Neural progenitor cell (in vitro differentiated cells): ENCODE measurements around the gene RNU6-8.

Experiments used
- EZH2 ChIP-seq: fragments of 200-600 bp; sonication (generic); IDR thresholded peaks from 2 replicates; pipeline ENCODE4 v1.6.1; 2017; ENCODE audit warnings: antibody characterized with exemption, mild to moderate bottlenecking, moderate library complexity
- TF ChIP-seq, protein P1 (sequence below): fragments of 200-600 bp; sonication (generic); IDR thresholded peaks from 2 replicates; pipeline ENCODE4 v1.5.1; 2017; ENCODE audit warnings: antibody characterized with exemption, mild to moderate bottlenecking

DNA sequence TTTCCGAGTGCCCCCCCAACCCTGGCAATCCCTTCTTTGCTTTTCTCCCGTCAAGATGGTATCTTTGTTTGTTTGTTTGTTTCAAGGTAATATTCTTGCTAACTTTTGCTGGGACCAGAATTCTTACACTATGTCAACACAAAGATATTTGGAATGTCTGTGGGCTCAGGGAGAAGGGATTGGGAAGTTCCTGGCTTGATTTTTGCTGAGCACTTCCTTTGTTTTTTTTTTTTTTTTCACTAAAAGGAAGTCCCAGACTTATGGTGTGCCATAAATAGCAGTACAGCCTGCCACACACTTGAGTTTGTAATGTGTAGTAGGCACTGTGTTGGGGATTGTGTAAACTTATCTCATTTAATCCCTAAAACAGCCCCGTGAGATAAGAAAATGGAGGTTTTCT is 12.4 kb downstream of the RNU6-8 start:
- TF ChIP-seq, protein P1, sequence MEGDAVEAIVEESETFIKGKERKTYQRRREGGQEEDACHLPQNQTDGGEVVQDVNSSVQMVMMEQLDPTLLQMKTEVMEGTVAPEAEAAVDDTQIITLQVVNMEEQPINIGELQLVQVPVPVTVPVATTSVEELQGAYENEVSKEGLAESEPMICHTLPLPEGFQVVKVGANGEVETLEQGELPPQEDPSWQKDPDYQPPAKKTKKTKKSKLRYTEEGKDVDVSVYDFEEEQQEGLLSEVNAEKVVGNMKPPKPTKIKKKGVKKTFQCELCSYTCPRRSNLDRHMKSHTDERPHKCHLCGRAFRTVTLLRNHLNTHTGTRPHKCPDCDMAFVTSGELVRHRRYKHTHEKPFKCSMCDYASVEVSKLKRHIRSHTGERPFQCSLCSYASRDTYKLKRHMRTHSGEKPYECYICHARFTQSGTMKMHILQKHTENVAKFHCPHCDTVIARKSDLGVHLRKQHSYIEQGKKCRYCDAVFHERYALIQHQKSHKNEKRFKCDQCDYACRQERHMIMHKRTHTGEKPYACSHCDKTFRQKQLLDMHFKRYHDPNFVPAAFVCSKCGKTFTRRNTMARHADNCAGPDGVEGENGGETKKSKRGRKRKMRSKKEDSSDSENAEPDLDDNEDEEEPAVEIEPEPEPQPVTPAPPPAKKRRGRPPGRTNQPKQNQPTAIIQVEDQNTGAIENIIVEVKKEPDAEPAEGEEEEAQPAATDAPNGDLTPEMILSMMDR, result no peak
- TF ChIP-seq EZH2, result no peak
